ENCODE data around the gene HEPHL1.

GRCh38 chr11:94141511-94142307 lies 120.6 kb downstream of the HEPHL1 start:
- TF ChIP-seq CTCF (IDR thresholded peaks at IDR 0.05) (no peak), POLR2AphosphoS5 (IDR thresholded peaks at IDR 0.05) (no peak), POLR2A (IDR thresholded peaks at IDR 0.05) (no peak), EP300 (IDR thresholded peaks at IDR 0.05) (no peak)

Measured in suprapubic skin (tissue), 4 donors.